Measurements from ENCODE around the gene NOB1.
"Not testable (repeated sequence)": the region's sequence is repeated elsewhere in the genome, so short reads cannot be mapped to it uniquely, and the experiment has no call there.

NOB1 gene

DNA sequence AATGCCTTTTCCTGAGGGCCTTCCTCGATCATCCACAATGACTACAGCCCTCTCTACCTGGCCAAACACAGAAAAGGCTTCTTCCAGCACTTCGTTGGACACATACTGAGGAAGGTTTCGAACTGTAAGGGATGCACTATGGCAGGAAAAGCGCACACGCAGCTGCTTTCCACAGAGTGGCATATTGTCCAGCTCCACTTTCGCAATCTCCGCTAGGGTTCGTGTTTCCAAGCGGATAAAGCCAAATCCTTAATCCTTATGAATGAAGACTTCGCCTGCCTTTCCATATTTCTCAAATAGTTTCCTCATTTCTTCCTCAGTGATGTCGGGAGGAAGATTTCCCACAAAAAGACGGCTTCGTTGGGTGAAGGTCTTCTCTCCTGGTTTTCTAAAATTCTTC, 2.6 kb upstream of the NOB1 start:
- not testable (repeated sequence) for H3K4me1 ChIP-seq (ENCODE audit: control insufficient read depth, insufficient read depth, low read length); H3K9ac ChIP-seq (ENCODE audit: low read length); DNase-seq (ENCODE audit: low read depth); H3K4me3 ChIP-seq (ENCODE audit: low read length); H3K27me3 ChIP-seq (replicated peaks; ENCODE audit: control insufficient read depth, insufficient read depth, low read length); H3K9me3 ChIP-seq (ENCODE audit: control insufficient read depth, low read length); H3K36me3 ChIP-seq (ENCODE audit: control insufficient read depth, insufficient read depth, low read length, severe bottlenecking)

DNA sequence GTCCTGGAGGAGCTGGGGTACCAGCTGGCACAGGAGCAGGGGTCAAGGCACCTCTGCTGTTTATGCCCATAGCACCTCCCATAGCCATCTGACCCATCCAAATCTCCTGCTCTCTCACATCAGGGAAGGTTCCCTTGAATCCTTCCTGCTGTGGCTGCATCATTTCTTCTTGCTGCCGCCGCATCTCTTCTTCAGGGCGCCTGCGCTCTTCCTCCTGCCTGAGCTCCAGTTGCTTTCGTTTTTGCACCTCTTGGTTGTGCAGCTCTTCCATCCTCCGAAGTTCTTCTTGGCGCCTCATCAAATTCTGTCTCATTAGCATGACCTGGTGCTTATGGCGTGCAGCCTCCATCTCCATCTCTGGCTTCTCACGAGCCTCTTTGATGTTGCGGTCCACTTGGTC, 2.0 kb upstream of the NOB1 start:
- Histone ChIP-seq H3K4me1 (ENCODE audit: control insufficient read depth, insufficient read depth, low read length) (peaks cover 8% of the 10 kb centered on the region), H3K4me3 (ENCODE audit: low read length) (no peak overlapping the region)

DNA sequence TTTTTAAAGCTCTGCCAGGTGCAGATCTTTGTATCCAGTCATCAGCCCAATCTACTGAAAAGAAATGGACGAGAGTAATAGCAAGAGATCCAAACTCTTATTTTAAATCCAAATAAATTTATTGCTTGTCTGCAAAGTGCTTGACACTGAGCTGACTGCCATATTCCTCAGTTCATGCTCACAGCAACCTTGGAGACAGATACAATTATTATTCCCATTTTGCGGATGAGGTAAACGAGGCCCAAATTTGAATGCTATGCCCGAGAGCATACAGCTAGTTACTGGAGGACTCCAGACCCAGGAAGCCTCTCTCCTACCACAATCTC, 620 bp downstream of the NOB1 start:
- Histone ChIP-seq H3K9ac (ENCODE audit: low read length) (peak overlapping the region; percentile 97), H3K9me3 (ENCODE audit: control insufficient read depth, low read length) (no peaks in the 10 kb centered on the region)
- no peak for DNase-seq (ENCODE audit: low read depth)

More for the DNA sequence above, 2.0 kb upstream of the NOB1 start:
- H3K27me3 ChIP-seq (replicated peaks; ENCODE audit: control insufficient read depth, insufficient read depth, low read length), result no peaks in the 10 kb centered on the region
- no peaks in the 10 kb centered on the region for H3K9me3 ChIP-seq (ENCODE audit: control insufficient read depth, low read length)
- no peak for DNase-seq (ENCODE audit: low read depth)
- H3K9ac ChIP-seq (ENCODE audit: low read length), result no peak overlapping the region
- peaks cover 6% of the 10 kb centered on the region for H3K36me3 ChIP-seq (ENCODE audit: control insufficient read depth, insufficient read depth, low read length, severe bottlenecking)

DNA sequence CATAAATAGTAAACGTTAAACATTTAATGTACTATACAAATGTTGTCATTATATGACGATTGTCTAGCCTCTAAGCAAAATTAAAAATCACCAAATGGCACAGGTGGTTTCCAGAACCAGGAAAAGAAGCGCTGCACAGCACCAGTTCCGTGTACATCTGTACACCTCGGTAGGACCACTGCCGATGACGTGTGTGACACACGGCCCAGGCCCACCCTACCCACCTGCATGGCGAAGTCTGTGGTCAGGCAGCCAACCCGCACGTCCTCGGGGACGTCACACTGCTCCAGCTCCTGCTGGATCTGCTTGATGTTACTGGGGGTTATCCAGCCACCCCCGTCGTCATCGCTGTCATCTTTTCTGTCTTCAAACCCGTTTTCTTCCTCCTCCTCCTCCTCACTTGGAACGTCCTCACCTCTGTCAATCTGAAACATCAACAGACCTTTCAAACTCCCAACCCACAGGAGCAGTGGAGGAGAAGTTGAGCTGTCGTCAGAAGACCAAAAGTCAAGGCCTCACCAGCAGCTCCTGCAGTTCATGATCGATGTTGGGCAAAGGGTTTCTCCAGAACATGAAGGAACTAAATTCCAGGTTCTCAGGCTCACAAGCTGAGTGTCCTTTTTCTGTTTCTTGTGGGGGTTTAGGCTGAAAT, 5.9 kb downstream of the NOB1 start:
- Histone ChIP-seq H3K4me1 (ENCODE audit: control insufficient read depth, insufficient read depth, low read length) (peaks cover 8% of the 10 kb centered on the region), H3K27me3 (replicated peaks; ENCODE audit: control insufficient read depth, insufficient read depth, low read length) (no peaks in the 10 kb centered on the region), H3K4me3 (ENCODE audit: low read length) (no peak overlapping the region), H3K9me3 (ENCODE audit: control insufficient read depth, low read length) (no peaks in the 10 kb centered on the region), H3K36me3 (ENCODE audit: control insufficient read depth, insufficient read depth, low read length, severe bottlenecking) (peaks cover 79% of the 10 kb centered on the region), H3K9ac (ENCODE audit: low read length) (no peak overlapping the region)
- no peak for DNase-seq (ENCODE audit: low read depth)

More for the DNA sequence above, 620 bp downstream of the NOB1 start:
- Histone ChIP-seq H3K4me1 (ENCODE audit: control insufficient read depth, insufficient read depth, low read length) (peaks cover 8% of the 10 kb centered on the region), H3K27me3 (replicated peaks; ENCODE audit: control insufficient read depth, insufficient read depth, low read length) (no peaks in the 10 kb centered on the region), H3K4me3 (ENCODE audit: low read length) (peak overlapping the region; percentile 97), H3K36me3 (ENCODE audit: control insufficient read depth, insufficient read depth, low read length, severe bottlenecking) (peaks cover 29% of the 10 kb centered on the region)

DNA sequence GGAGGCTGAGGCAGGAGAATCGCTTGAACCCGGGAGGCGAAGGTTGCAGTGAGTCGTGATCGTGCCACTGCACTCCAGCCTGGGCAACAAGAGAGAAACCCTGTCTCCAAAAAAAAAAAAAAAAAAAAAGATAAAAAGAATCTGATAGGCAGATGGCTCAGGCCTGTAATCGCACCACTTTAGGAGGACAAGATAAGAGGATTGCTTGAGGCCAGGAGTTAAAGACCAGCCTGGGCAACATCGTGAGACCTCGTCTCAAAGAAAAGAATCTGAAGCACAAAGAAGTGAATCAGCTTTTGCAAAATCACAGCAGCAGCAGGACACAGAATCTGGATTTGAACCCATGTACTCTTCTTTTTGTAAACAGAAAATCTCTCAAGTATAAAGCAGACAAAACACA, 7.6 kb downstream of the NOB1 start:
- no peak for DNase-seq (ENCODE audit: low read depth)

DNA sequence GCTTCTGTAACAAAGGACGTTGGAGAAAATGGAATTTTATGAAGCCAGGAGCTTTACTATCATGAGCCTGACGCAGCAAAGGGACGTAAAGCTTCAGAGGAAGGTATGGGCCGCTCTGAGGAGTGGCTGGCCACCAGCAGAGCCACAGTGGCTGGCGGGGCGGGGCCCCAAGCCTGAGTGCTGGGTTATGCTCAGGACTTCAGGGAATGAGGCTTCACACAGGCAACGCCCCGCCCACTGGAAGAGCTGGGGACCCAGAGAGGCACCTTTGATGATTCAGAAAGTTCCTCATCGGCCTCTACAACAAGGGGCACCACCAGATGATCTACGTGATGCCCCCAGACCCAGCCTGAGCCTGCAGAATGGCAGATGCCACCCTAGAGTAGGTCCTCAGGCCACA, 8.8 kb downstream of the NOB1 start:
- Histone ChIP-seq H3K36me3 (ENCODE audit: control insufficient read depth, insufficient read depth, low read length, severe bottlenecking) (peaks cover 91% of the 10 kb centered on the region), H3K4me1 (ENCODE audit: control insufficient read depth, insufficient read depth, low read length) (peaks cover 14% of the 10 kb centered on the region), H3K4me3 (ENCODE audit: low read length) (no peak overlapping the region), H3K9me3 (ENCODE audit: control insufficient read depth, low read length) (no peaks in the 10 kb centered on the region), H3K27me3 (replicated peaks; ENCODE audit: control insufficient read depth, insufficient read depth, low read length) (no peaks in the 10 kb centered on the region), H3K9ac (ENCODE audit: low read length) (no peak overlapping the region)
- no peak for DNase-seq (ENCODE audit: low read depth)

More for the DNA sequence above, 7.6 kb downstream of the NOB1 start:
- no peak overlapping the region for H3K4me3 ChIP-seq (ENCODE audit: low read length)
- no peaks in the 10 kb centered on the region for H3K27me3 ChIP-seq (replicated peaks; ENCODE audit: control insufficient read depth, insufficient read depth, low read length)
- peaks cover 3% of the 10 kb centered on the region for H3K4me1 ChIP-seq (ENCODE audit: control insufficient read depth, insufficient read depth, low read length)
- H3K9ac ChIP-seq (ENCODE audit: low read length), result no peak overlapping the region
- peaks cover 93% of the 10 kb centered on the region for H3K36me3 ChIP-seq (ENCODE audit: control insufficient read depth, insufficient read depth, low read length, severe bottlenecking)
- no peaks in the 10 kb centered on the region for H3K9me3 ChIP-seq (ENCODE audit: control insufficient read depth, low read length)

DNA sequence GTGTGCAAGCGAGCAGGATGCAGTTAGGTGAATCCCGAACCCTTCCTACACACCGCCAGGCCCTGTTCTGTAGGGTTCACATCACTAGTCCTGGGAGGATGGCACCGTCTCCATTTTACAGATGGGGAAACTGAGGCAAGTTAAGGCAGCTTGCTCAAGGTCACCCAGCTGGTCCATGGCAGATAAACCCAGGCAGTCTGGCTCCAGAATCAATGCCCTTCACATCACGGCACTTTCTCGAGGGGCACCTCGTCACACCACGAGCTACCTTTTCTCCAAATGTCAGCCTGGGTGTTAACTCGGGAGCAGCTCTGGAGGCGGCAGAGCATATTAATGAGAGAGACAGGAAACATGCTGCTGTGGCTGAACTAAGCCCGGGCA, 9.5 kb downstream of the NOB1 start:
- Histone ChIP-seq H3K9me3 (ENCODE audit: control insufficient read depth, low read length) (no peaks in the 10 kb centered on the region), H3K36me3 (ENCODE audit: control insufficient read depth, insufficient read depth, low read length, severe bottlenecking) (peaks cover 88% of the 10 kb centered on the region), H3K27me3 (replicated peaks; ENCODE audit: control insufficient read depth, insufficient read depth, low read length) (no peaks in the 10 kb centered on the region), H3K9ac (ENCODE audit: low read length) (no peak overlapping the region), H3K4me1 (ENCODE audit: control insufficient read depth, insufficient read depth, low read length) (peaks cover 14% of the 10 kb centered on the region), H3K4me3 (ENCODE audit: low read length) (no peak overlapping the region)
- DNase-seq (ENCODE audit: low read depth), result no peak

DNA sequence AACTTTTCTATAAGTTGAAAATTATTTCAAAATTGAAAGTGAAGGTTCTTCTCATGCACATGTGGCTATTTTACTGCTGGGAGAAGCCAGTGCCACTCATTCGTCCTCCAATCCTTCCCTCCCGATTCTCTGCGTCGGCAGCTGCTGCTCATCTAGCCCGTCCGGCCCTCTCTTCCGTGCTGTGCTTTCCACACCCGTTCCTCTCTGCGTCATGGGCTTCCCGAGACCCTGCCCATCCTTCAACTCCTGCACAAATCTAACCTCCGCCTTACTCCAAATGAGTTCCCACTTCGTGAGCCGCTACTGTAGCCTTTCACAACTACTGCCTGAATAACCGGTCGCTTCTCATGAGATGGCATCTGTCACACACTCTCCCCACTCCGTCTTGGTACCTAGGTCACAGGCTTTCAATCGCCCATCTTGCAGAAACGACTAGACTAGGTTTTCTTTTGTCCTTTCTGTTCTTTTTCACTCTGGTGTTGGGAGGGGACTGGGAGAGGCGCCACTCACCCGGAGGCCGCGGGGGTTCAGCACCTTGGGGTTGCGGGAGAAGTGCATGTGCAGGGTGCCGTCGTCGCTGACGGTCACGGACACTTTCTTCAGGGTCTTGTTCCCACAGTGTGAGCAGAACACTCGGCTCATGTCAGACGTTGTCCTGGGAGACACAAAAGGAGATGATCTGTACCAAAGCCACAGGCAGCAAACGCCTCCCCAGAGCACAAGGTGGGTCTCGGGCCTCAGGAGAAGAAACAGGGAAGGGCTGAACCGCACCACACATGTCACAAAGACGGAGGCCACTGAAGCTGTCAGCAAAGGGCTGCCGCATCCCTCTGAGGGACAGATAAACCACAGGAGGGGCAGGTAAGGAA, 10.1 kb downstream of the NOB1 start:
- Histone ChIP-seq H3K9me3 (ENCODE audit: control insufficient read depth, low read length) (no peaks in the 10 kb centered on the region), H3K4me3 (ENCODE audit: low read length) (no peak overlapping the region), H3K9ac (ENCODE audit: low read length) (no peak overlapping the region), H3K36me3 (ENCODE audit: control insufficient read depth, insufficient read depth, low read length, severe bottlenecking) (peaks cover 87% of the 10 kb centered on the region), H3K27me3 (replicated peaks; ENCODE audit: control insufficient read depth, insufficient read depth, low read length) (no peaks in the 10 kb centered on the region), H3K4me1 (ENCODE audit: control insufficient read depth, insufficient read depth, low read length) (peaks cover 14% of the 10 kb centered on the region)
- DNase-seq (ENCODE audit: low read depth), result no peak

DNA sequence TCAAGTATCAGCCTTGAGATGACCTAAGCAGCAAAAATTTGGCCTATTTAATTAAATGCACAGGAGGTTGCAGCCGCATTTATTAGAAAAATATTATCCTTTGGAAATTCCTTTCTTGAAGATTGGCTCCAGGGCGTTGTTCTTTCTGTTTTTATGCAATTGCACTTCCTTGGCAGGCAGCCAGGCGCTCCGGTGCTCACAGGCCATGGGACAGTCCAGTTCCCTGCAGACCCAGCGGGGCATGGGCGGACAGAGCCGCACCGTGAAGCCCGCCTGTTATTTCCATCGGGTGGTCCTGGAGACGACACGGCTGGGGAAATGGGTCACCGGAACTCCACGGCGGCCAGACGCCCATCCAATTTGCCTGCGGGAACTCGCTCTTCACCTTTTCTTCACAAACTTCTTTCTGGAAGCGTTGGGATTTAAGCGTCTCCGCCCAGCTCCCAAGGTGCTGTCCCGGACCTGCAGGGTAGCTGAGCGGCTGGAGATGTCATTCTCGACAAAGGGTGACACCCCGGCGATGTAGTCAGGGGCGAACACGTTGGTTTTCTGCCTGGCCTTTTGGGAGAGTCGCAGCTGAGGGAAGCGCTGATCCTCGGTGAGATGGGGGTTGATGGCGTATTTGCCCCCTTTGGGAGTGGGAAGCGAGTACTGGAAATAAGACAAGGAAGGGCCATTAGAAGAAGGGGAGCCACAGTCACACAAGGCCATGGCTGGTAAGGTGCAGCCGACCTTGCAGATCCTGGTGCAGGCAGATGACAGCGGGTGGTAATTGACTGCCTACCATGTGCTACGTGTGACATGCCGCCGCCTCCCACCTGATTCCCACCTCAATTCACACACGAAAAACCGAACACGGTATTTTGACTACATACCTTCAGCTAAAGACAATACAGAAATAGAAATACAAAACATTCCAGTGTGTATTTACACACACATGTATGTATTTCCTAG, 12.5 kb downstream of the NOB1 start:
- Histone ChIP-seq H3K9ac (ENCODE audit: low read length) (peak overlapping the region; percentile 18), H3K4me3 (ENCODE audit: low read length) (no peak overlapping the region), H3K27me3 (replicated peaks; ENCODE audit: control insufficient read depth, insufficient read depth, low read length) (no peaks in the 10 kb centered on the region), H3K36me3 (ENCODE audit: control insufficient read depth, insufficient read depth, low read length, severe bottlenecking) (peaks cover 64% of the 10 kb centered on the region), H3K9me3 (ENCODE audit: control insufficient read depth, low read length) (no peaks in the 10 kb centered on the region), H3K4me1 (ENCODE audit: control insufficient read depth, insufficient read depth, low read length) (peaks cover 14% of the 10 kb centered on the region)
- DNase-seq (ENCODE audit: low read depth), result peak; percentile 62

DNA sequence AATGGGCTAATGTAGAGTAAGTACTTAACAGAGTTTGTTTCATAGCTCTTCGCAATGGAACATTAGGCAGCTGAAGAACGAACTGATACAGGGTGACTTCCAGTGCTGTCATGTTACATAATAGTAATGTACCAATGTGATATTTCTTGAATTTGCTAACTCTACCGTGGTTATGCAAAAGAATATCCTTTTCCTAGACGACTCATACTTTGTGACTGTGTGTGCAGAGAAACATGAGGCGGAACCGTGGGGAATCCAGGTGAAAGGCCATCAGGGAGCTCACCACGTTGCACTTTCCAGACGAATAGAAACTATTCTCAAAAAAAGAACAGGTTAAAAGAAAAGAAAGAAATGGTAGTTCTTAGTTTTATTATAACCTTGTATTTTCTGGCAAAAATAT, 13.2 kb downstream of the NOB1 start:
- no peak for DNase-seq (ENCODE audit: low read depth)
- H3K36me3 ChIP-seq (ENCODE audit: control insufficient read depth, insufficient read depth, low read length, severe bottlenecking), result peaks cover 61% of the 10 kb centered on the region
- no peak overlapping the region for H3K4me3 ChIP-seq (ENCODE audit: low read length)
- H3K9me3 ChIP-seq (ENCODE audit: control insufficient read depth, low read length), result no peaks in the 10 kb centered on the region
- H3K27me3 ChIP-seq (replicated peaks; ENCODE audit: control insufficient read depth, insufficient read depth, low read length), result no peaks in the 10 kb centered on the region
- peaks cover 14% of the 10 kb centered on the region for H3K4me1 ChIP-seq (ENCODE audit: control insufficient read depth, insufficient read depth, low read length)
- H3K9ac ChIP-seq (ENCODE audit: low read length), result peak overlapping the region; percentile 18

DNA sequence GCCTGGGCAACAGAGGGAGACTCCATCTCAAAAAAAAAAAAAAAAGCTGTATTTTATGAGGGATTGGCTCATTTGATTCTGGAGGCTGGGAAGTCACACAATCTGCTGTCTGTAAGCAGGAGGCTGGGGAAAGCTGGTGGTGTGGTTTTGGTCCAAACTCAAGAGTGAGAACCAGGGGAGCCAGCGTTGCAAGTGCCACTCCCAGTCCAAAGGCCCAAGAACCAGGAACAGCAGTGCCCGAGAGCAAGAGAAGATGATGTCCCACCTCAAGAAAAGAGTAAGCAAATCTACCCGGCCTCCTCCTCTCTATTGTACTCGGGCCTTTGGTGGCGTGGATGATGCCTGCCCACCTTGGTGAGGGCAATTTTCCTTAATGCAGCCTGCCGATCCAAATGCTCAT, 22.6 kb downstream of the NOB1 start:
- DNase-seq (ENCODE audit: low read depth), result no peak
- no peak overlapping the region for H3K9ac ChIP-seq (ENCODE audit: low read length)
- H3K4me3 ChIP-seq (ENCODE audit: low read length), result no peak overlapping the region
- no peaks in the 10 kb centered on the region for H3K27me3 ChIP-seq (replicated peaks; ENCODE audit: control insufficient read depth, insufficient read depth, low read length)
- no peaks in the 10 kb centered on the region for H3K36me3 ChIP-seq (ENCODE audit: control insufficient read depth, insufficient read depth, low read length, severe bottlenecking)
- H3K9me3 ChIP-seq (ENCODE audit: control insufficient read depth, low read length), result no peaks in the 10 kb centered on the region
- peaks cover 9% of the 10 kb centered on the region for H3K4me1 ChIP-seq (ENCODE audit: control insufficient read depth, insufficient read depth, low read length)

Measured in adipocyte (in vitro differentiated cells).